Measurements from ENCODE around the gene ERC2. TPM values are rescaled to one million over a fixed set of nuclear protein-coding genes. Genes with fewer than 3 reads are reported as not detected.

Gene ERC2
- total RNA-seq, 1 donor from 2014 or later: 0.35 TPM

DNA sequence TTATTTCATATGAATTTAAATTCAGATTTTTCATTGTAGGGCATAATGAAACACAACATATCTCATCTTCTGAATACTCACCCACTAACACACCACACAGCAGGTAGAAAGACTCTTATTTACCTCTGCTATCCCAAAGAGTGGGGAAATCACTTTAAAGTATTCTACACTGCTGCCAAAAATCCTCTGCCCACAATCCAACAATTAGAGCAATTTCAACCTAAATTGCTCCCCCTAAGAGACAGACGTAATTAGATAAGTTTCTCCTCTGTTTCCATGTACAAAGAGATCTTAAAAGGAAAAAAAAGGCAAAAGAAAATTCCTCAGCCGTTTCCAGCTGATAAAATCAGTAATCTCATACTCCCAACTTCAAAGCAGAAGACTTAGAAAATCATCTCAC is 331.8 kb downstream of the ERC2 start:
- H3K27me3 Mint-ChIP-seq (ENCODE audit: unreplicated experiment): no peaks in the 10 kb centered on the region
- no peaks in the 10 kb centered on the region for H3K9me3 Mint-ChIP-seq (ENCODE audit: unreplicated experiment)
- TF ChIP-seq, protein P1, sequence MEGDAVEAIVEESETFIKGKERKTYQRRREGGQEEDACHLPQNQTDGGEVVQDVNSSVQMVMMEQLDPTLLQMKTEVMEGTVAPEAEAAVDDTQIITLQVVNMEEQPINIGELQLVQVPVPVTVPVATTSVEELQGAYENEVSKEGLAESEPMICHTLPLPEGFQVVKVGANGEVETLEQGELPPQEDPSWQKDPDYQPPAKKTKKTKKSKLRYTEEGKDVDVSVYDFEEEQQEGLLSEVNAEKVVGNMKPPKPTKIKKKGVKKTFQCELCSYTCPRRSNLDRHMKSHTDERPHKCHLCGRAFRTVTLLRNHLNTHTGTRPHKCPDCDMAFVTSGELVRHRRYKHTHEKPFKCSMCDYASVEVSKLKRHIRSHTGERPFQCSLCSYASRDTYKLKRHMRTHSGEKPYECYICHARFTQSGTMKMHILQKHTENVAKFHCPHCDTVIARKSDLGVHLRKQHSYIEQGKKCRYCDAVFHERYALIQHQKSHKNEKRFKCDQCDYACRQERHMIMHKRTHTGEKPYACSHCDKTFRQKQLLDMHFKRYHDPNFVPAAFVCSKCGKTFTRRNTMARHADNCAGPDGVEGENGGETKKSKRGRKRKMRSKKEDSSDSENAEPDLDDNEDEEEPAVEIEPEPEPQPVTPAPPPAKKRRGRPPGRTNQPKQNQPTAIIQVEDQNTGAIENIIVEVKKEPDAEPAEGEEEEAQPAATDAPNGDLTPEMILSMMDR (IDR thresholded peaks at IDR 0.05): no peak
- H3K36me3 Mint-ChIP-seq (ENCODE audit: unreplicated experiment): no peaks in the 10 kb centered on the region
- no peak overlapping the region for H3K4me3 Mint-ChIP-seq (ENCODE audit: unreplicated experiment)
- peaks cover 47% of the 10 kb centered on the region for H3K4me1 Mint-ChIP-seq (ENCODE audit: unreplicated experiment)
- DNase-seq (ENCODE audit: extremely low spot score, unreplicated experiment): no peak
- H3K27ac Mint-ChIP-seq (ENCODE audit: unreplicated experiment): peak overlapping the region; percentile 23

DNA sequence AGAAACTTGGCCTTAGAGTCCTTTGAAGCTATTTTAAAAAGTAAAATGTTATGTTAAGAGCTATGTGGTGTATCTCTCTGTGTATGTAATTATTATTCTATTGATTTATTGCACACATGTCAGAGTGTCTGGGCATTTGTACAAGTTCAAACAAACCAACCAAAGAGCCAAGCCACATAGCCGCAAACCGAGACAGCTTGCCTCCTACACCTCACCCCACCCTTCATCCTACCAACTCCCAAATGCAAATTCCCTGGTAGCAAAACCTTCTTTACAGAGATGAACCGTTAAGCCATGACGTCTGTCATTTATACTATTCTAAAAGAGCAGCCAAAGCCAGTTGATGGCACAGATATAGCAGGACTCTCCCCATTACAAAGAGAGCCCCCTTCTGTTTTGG is 332.3 kb downstream of the ERC2 start:
- Mint-ChIP-seq H3K27me3 (ENCODE audit: unreplicated experiment) (no peaks in the 10 kb centered on the region), H3K4me3 (ENCODE audit: unreplicated experiment) (no peak overlapping the region), H3K4me1 (ENCODE audit: unreplicated experiment) (peaks cover 53% of the 10 kb centered on the region), H3K27ac (ENCODE audit: unreplicated experiment) (no peak overlapping the region), H3K36me3 (ENCODE audit: unreplicated experiment) (no peaks in the 10 kb centered on the region), H3K9me3 (ENCODE audit: unreplicated experiment) (no peaks in the 10 kb centered on the region)
- no peak for DNase-seq (ENCODE audit: extremely low spot score, unreplicated experiment)
- TF ChIP-seq, protein P1 (IDR thresholded peaks at IDR 0.05): no peak

DNA sequence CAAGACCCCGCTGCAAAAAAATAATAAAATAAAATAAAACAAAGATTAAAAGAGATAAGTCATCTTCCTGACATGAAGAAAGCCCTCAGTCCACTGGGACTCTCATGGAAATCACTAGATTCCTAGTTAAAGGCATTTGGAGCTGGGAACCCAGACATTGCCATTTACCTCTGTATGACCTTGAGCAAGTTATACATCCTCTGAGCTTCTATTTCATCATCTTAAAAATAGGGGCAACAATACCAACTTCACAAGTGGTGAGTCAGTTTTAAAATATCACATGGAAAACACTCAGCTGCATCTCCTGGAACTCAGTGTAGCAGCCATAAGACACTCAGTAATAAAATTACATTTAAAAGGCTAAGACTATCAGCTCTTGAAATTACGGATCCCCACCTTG is 334.8 kb downstream of the ERC2 start:
- TF ChIP-seq, protein P1 (IDR thresholded peaks at IDR 0.05): no peak
- no peaks in the 10 kb centered on the region for H3K27me3 Mint-ChIP-seq (ENCODE audit: unreplicated experiment)
- DNase-seq (ENCODE audit: extremely low spot score, unreplicated experiment): no peak
- peaks cover 68% of the 10 kb centered on the region for H3K4me1 Mint-ChIP-seq (ENCODE audit: unreplicated experiment)
- H3K27ac Mint-ChIP-seq (ENCODE audit: unreplicated experiment): peak overlapping the region; percentile 71
- H3K9me3 Mint-ChIP-seq (ENCODE audit: unreplicated experiment): no peaks in the 10 kb centered on the region
- H3K36me3 Mint-ChIP-seq (ENCODE audit: unreplicated experiment): peaks cover 3% of the 10 kb centered on the region
- H3K4me3 Mint-ChIP-seq (ENCODE audit: unreplicated experiment): no peak overlapping the region

DNA sequence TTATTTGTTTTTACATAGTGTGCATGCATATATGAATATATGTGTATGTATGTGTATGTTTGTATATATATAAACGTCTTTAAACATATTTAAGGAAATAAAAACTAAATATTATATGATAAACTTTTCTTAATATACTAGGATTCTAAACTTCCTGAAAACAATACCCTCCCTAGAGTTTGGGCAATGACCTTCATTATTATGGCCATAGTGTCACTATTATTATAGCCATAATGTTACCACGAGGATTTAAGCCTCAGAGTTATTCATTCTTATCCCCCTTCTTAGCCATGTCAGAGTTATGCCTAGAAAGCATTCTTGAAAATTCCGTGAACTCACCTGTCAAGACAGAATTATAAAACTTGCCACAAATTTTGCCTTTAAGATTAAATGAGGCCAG is 335.5 kb downstream of the ERC2 start:
- Mint-ChIP-seq H3K36me3 (ENCODE audit: unreplicated experiment) (peaks cover 5% of the 10 kb centered on the region), H3K4me3 (ENCODE audit: unreplicated experiment) (no peak overlapping the region), H3K9me3 (ENCODE audit: unreplicated experiment) (no peaks in the 10 kb centered on the region), H3K27ac (ENCODE audit: unreplicated experiment) (peak overlapping the region; percentile 71), H3K4me1 (ENCODE audit: unreplicated experiment) (peaks cover 68% of the 10 kb centered on the region), H3K27me3 (ENCODE audit: unreplicated experiment) (no peaks in the 10 kb centered on the region)
- TF ChIP-seq, protein P1 (IDR thresholded peaks at IDR 0.05): no peak
- DNase-seq (ENCODE audit: extremely low spot score, unreplicated experiment): no peak

DNA sequence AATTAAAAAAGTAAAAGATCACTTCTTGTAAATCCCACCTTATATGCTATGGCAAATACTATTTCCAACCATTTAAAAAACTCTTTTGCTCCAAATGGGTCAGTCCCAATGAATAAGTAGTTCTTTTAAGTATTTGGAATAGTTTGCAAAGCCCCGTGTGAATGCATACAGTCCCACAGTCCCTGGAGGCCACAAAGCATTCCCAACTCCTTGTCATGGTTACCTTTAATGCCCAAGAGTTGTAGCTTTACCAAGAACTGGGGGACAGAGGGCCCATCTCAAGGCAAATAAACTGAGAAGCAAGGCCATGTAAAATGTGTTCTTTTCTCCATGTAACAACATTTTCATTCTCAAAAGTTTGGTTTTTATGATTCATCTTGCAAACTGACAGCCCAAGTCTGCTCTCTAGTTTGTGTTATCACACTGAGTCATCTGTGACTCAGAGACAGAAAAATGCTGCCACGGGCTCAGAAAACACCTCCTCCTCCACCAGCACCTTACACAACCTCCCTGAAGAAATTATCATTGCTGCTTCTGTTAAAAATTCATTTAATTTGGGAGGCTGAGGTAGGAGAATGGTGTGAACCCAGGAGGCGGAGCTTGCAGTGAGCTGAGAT is 336.2 kb downstream of the ERC2 start:
- Mint-ChIP-seq H3K4me3 (ENCODE audit: unreplicated experiment) (peak overlapping the region; percentile 47), H3K9me3 (ENCODE audit: unreplicated experiment) (no peaks in the 10 kb centered on the region), H3K27me3 (ENCODE audit: unreplicated experiment) (no peaks in the 10 kb centered on the region), H3K27ac (ENCODE audit: unreplicated experiment) (peak overlapping the region; percentile 90), H3K36me3 (ENCODE audit: unreplicated experiment) (peaks cover 5% of the 10 kb centered on the region), H3K4me1 (ENCODE audit: unreplicated experiment) (peaks cover 66% of the 10 kb centered on the region)
- DNase-seq (ENCODE audit: extremely low spot score, unreplicated experiment): no peak
- TF ChIP-seq, protein P1 (IDR thresholded peaks at IDR 0.05): no peak
